Stimulated activated CD4-positive, alpha-beta T cell treated with anti-CD3 and anti-CD28 coated beads, Interleukin-12 subunit alpha, Interleukin-12 subunit beta, amount 100 ng/mL, for 4 hours (primary cell): ENCODE results near the gene VAMP1.
"Not testable (repeated sequence)": the region's sequence is repeated elsewhere in the genome, so short reads cannot be mapped to it uniquely, and the experiment has no call there.

ENCODE experiments used
- DNase-seq: peaks from one replicate; pipeline ENCODE4 v3.0.0-alpha.2; 2020

VAMP1 gene

DNA sequence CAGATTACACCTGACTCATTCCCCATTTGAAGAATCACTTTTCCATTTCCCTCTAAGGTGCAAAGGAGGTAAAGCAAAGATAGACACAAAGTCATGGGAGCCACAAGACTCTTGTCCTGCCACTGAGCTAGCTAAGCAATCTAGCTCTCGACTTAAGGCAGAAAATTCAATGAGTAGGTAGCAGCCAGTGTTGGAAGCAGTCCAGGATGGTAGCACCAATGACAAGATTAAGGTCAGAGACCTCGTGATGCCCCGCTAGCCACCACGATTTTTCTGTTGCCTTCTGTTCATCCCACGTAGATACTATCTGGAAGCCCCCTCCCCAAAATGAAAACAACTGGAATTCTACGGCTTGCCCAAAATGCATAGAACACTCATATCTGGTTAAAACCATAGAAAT lies 1.4 kb downstream of the VAMP1 start:
- no peak for DNase-seq

DNA sequence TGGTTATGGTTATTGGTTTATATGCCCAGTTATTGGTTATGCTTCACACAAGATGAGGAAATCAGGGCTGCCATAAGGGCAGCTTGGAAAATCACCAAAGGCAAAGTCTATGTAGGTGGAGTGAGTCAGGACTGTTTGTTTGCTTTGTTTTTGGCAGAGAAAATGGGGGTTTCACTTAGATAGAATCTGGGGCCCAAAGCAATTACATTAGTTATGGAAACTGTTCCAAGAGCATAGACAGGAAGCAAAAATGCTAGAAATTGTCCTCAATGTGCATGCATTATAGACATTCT lies 2.2 kb downstream of the VAMP1 start:
- DNase-seq = no peak

DNA sequence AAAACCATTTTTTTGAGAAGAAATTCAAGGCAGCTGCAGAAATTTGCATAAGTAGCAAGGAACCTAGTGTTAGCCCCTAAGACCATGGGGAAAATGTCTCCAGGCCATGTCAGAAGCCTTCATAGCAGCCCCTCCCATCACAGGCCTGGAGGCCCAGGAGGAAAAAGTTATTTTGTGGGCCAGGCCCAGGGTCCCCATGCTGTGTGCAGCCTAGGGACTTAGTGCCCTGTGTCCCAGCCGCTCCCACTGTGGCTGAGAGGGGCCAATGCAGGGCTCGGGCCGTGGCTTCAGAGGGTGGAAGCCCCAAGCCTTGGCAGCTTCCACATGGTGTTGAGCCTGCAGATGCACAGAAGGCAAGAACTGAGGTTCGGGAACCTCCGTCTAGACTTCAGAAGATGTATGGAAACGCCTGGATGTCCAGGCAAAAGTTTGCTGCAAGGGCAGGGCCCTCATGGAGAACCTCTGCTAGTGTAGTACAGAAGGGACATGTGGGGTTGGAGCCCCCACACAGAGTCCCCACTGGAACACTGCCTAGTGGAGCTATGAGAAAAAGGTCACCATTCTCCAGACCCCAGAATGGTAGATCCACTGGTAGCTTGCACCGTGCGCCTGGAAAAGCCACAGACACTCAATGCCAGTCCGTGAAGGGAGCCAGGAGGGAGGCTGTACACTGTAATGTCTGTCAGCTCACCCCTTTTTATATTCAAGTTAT lies 2.8 kb downstream of the VAMP1 start:
- DNase-seq = not testable (repeated sequence)

DNA sequence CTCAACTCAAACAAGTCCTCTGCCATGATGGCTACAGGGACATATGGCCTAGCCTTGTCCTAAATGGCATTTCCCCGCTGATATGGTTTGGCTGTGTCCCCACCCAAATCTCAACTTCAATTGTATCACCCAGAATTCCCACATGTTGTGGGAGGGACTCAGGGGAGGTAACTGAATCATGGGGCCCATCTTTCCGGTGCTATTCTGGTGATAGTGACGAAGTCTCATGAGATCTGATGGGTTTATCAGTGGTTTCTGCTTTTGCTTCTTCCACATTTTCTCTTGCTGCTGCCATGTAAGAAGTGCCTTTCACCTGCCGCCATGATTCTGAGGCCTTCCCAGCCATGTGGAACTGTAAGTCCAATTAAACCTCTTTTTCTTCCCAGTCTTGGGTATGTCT lies 3.7 kb downstream of the VAMP1 start:
- DNase-seq = not testable (repeated sequence)

DNA sequence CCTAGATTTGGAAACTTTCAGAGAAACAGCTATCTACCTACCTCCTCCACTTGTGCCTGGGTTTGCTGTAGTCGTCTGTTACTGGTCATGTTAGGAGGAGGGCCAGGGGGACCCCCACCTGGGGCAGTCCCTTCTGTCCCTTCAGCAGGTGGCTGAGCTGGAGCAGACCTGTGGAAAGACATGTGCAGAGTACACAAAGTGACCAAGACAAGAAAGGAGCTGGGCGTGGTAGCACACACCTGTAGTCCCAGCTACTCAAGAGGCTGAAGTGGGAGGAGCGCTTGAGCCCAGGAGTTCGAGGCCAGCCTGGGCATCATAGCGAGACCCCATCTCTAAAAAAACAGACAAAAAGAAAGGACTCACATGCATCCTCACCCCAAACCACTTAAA lies 4.3 kb downstream of the VAMP1 start:
- no peak for DNase-seq

DNA sequence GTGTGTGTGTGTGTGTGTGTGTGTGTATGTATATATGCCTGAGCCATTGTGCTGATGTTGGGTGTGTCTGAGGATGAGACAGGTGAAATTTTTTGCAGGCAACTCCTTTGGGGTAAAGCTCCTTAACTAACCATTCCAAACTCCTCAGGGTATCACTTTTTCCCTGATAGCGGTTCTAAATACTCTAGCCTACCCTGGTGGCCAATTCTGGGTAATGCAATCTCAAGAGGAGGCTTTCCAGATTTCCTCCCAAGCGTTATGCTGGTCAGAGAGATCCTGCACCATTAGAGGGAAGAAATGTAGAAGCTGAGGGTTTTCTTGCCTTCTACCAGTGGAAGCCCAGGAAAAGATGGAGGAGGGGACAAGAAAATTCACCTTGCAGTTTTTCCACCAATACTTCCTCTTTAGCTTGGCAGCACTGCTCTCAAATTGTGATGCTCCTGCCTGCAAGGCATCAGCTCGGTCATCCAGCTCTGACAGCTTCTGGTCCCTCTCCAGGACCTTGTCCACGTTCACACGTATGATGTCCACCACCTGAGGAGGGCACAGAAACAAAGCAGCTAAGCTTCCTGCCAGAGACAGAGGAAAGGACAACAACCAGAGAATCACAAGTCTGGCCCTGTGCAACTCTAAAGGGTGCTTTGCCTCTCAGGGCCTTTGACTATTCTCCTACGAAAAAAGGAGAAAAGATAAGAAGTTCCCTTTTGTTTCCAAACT lies 4.9 kb downstream of the VAMP1 start:
- no peak for DNase-seq

DNA sequence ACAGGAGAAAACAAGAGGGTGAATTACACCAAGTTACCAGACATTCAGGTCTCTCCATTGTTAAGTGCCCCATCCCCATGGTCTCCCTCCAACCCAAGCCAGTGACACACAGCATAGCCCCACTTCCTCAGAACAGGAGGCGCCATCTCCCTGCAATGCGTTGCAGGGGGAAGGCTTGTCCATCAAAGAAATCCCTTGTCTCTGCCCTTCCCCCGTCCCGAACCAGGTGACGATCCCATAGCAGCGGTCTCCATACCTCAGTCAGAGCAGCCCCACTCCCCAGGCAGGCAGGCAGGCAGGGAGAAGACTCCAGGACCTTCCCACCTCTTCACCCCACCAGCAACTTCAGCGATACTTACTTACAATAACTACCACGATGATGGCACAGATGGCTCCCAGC lies 5.9 kb downstream of the VAMP1 start:
- DNase-seq = no peak

DNA sequence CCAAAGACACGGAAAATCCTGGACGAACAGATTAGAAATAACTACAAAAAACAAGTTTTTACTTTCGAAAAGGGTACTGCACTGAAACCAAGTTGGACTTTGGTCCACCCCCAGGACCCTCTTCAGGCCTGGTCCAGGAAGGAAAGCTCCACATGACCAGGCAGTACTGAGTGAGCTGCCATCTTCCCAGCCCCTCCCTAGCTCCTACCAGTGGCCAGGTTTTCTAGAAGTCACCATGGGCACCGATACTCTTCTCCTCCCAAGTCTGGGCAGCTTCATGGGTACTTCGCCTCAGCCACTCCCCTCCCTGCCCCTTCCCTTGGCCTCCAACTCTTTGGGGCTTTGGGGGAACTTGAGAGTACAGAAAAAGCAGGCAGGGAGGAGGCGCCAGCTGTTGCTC lies 6.6 kb downstream of the VAMP1 start:
- DNase-seq = no peak

DNA sequence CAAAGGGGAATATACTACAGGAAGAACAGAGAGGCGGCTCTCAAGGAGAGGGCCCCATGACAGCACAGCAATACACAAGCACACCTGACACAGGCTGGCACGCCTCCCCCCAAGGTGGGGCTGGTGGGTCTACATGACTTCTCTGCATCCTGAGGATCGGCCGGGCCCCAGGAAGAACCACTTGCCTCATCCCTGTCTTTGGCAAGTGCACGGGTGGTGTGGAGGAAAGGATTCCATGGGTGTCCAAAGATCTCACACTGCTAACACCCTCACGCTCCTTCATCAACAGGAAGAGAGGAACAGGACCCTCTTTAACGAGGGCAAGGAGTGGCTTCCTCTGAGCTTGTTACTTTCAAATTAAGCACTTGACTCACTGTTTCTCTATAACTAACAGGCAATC lies 7.3 kb downstream of the VAMP1 start:
- DNase-seq = no peak

DNA sequence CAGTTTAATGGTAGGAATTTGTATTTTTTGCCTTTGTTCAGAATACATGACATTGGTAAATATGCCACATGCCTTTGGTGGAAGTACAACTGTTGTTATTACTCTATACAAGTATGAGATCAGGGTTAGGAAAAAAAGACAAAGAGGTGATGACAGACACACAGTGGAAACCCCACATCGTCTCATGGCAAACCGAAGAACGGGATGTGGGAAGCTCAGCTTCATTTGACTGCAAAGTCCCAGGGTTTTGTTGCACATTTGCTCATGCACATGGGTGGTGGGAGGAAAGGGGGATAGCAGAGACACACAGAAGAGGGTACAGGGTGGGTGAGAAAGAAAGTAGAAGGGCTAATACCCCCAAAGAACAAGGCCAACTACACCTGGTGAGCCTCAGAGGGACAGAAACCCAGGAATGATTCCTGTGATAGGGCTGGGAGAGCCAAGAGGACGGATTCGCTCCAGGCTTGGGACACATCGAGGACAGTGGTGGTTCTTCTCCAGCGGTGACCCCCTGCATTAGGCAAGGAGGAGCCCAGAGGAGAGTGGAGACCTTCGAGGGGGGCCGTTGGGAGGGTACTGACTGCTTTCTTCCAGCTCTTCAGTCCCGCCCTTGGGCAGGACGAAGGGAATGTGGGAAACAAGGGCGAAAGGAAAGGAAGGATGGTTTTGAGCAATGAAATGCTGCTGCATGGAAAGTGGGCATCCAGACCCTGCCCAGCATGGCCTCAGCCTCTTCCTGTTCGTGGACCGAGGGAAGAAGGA lies 8.1 kb downstream of the VAMP1 start:
- DNase-seq = no peak

DNA sequence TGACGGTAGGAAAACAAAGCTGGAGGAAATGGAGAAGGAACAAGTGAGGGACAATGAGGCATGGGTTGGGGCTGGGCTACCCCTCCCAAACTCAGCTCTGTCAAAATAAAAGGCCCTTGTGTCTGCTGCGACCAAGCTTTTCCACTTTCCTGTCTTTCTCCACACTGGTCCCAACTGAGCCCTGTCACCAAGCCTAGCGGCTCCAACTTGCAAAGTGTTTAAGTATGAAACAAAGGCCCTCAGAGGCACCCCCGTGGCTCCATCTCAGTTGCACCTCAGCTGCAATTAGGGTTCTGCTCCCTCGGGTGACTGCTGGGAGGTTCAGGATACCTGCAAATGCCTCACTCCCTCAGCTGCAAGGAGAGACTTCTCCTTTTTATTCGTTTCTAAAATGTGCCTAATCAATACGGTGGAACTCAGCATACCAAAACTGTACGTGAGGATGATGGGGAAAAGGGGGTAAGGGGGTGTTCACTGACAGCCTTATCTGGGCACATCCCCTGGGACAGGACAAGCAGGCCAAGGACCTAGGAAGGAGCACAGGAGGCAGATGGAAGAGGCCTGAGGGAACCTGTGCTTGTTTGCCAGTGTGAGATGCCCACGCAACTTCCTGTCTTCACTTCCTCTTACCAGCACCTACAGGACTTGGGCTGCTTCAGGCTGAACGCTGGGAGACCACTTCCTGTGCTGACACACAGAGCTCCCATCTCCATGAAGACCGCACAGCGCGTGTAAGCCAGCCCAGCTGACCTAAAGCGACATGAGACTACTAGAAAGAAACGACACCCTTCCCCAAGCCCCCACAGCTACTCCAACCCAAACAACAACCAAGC lies 8.9 kb downstream of the VAMP1 start:
- DNase-seq = peak; percentile 63

DNA sequence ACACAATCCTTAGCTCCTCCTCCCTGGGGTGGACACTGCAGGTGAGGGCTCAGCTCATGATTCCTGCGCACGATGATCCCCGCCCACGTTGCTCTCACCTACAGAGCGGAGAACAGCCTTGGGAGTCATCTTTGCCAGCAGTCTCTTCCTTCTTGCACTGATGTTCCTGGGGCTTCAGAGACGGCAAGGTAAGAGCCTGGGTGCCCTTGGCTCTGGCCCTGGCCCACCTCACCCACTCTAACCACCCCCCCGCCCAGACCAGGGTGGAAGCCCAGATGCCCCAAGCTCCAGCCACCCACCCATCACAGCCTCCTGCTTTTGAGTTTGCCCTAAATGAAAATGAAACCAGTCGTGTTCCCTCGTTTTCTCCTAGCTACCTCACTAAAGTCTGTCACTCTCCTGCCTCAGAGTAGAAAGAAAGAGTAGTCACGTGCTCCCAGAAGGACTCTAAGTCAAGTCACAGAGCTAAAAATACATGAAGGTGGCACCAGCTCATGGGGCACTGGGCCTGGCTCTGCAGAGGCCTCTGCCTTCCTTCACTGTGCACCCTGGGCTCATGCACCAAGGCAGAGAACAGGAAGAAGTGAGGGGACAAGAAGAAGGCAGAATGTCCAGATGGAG lies 9.6 kb downstream of the VAMP1 start:
- peak; percentile 39 for DNase-seq

DNA sequence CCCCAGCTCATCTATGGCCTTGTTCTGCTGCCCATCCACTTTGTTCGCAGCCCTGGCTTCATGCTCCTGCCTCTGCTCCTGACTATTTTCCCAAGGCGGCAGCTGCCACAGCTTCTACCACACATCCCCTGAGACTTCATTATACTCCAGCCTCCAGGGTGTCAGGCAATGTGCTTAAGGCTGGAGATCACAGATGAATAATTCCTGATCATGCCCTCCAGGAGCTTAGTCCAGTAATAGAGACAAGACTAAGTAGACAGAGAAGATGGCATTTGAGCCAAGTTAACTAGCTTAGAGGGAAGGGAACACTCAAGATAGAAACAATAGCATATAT lies 11.5 kb downstream of the VAMP1 start:
- no peak for DNase-seq

DNA sequence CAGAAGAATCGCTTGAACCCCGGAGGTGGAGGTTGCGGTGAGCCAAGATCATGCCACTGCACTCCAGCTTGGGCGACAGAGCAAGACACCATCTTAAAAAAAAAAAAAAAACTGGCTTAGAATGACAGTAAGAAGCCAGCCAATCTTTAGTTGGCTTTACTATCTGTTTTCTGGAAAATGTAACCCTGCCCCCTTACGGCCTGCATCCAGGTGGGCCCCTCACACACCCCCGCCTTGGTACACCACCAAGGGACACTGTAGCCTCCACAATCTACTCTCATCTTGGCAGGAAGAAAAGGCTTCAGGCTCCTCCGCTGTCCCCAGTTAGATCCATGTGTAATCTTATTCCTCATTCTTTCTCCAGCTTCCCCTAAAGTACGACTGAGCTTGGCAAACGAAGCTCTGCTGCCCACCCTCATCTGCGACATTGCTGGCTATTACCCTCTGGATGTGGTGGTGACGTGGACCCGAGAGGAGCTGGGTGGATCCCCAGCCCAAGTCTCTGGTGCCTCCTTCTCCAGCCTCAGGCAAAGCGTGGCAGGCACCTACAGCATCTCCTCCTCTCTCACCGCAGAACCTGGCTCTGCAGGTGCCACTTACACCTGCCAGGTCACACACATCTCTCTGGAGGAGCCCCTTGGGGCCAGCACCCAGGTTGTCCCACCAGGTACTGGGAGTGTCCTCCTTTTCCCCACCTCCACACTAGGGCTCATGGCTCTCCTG lies 12.0 kb downstream of the VAMP1 start:
- no peak for DNase-seq

DNA sequence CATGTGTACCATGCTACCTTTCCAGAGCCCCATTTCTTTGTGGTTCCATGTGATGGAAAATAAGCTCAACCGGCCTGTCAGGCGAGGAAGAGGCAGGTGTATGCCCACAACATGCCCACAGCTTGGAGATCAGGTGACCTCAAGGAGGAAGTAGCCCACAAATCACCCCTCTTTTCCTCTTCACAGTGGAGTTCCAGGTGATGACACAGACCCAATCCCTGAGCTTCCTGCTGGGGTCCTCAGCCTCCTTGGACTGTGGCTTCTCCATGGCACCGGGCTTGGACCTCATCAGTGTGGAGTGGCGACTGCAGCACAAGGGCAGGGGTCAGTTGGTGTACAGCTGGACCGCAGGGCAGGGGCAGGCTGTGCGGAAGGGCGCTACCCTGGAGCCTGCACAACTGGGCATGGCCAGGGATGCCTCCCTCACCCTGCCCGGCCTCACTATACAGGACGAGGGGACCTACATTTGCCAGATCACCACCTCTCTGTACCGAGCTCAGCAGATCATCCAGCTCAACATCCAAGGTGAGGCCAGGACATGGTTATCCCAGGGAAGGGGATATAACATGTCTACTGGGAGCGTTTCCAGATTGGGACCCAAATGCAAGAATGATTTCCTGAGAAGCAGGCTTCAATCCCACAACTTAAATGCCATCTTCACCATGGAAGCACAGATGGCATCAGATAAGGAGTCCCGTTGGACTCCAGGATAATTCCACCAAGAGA lies 13.1 kb downstream of the VAMP1 start:
- no peak for DNase-seq

DNA sequence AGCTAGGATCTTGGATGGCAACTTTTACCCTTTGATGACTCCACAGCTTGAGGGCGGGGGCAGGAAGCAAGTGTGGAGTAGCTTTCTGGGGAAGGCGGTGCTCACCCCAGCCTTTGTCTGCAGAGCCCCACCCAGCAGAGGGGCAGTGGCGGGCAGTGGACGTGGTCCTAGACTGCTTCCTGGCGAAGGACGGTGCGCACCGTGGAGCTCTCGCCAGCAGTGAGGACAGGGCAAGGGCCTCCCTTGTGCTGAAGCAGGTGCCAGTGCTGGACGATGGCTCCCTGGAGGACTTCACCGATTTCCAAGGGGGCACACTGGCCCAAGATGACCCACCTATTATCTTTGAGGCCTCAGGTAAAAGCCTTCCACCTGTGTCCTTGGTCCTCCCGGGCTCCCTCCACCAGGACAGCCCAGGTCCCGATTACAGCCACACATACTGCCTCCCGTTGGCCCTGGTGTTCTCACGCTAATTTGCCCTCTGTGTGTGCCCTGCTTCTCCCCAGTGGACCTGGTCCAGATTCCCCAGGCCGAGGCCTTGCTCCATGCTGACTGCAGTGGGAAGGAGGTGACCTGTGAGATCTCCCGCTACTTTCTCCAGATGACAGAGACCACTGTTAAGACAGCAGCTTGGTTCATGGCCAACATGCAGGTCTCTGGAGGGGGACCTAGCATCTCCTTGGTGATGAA lies 17.4 kb downstream of the VAMP1 start:
- DNase-seq = no peak

DNA sequence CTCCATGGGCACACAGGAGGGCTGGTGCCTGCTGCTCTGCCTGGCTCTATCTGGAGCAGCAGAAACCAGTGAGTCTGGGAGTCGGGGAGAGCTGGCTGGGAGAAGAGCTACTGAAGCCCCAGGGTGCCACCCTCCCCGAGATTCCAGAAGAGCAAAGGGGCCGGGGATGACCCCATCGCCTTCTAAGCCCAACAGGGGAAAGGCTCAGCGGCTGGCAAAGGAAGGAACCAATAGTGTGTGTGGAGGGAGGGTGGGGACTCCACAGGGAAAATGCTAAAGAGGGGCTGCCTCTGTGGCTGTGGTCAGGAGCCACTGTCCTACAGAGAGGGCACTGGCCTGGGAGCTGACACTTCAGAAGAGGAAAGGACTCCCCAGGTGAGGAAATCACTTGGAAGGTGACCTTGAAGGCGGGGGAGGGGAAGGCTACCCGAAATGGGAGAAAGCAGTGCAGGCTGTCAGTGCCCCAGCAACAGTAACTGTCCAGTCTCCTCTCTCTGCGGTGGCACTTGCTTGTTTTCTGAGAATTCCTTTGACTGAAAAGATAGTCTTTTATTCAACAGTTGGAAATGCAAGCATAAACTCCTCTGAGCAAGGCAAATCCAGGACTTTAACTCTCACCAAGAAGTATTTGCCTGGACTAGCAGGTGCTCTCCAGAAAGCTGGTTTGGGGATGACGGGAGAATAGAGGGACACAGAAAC lies 18.1 kb downstream of the VAMP1 start:
- peak; percentile 36 for DNase-seq

DNA sequence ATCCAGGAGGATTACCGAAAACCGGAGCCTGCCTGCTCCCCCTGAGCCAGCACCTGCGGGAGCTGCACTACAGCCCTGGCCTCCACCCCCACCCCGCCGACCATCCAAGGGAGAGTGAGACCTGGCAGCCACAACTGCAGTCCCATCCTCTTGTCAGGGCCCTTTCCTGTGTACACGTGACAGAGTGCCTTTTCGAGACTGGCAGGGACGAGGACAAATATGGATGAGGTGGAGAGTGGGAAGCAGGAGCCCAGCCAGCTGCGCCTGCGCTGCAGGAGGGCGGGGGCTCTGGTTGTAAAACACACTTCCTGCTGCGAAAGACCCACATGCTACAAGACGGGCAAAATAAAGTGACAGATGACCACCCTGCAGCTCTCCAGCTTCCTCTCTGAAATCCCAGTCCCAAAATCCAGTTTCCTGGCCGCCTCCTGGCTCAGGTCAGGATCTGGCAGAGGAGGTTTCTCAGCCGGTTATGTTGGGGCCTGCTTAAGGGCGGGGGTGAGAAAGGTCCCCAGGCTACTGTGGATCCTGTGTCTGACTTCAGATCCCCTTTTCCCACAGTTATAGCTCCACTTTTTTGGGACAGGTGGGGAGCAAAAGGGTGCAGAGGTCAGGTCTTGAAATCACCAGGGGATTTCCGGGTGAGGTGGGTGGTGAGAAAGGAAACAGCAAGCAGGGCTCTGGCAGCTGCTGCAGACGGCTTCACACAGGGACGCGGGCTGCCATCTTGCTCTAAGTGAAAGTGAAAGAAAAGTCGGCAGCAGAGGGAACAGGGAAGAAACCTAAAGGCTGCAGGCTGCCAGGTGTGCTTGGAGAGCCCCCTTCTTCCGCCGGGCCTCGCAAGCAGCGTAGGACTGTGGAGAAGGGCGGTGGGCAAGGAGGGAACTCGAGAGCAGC lies 18.9 kb downstream of the VAMP1 start, which contains the start of gene TAPBPL:
Gene TAPBPL, plus strand, starts transcription at position 695 of the 897 bp plus-strand sequence. CDS start 207 bp downstream, outside the sequence.
- DNase-seq = peak; percentile 70

DNA sequence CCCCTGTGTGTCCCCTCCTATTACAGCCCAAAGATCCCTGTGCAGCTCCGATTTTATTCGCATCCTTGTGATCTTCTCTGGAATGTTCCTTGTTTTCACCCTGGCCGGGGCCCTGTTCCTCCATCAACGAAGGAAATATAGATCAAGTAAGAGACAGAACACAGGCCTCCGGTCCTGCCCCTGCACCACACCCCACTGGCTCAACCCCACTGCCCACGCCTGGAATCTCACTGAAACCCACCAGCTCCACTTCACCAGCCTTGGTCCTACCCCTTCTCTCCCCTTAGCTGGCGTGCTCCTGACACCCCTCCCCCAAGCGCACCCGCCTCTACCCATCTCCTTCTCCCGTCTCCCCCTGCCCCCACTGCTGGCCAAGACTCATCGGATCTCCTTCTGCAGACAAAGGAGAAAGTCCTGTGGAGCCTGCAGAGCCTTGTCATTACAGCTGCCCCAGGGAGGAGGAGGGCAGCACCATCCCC lies 19.6 kb downstream of the VAMP1 start:
- DNase-seq = no peak
